ENCODE data around the gene SEPTIN10. TPM values are rescaled to one million over a fixed set of nuclear protein-coding genes. Genes with fewer than 3 reads are reported as not detected.
A peak's percentile ranks its signal among the peaks of the same experiment; 100 is the strongest.

The SEPTIN10 gene
- total RNA-seq, 4 donors from 2014 or later, result 81.7 to 134 (median 114) TPM

GRCh38 chr2:109635426-109636304 is 21.9 kb upstream of the SEPTIN10 start:
- intact Hi-C loops (cut with DNase I; ENCODE audit: low total_unique reads), result no loop called here
- no peak overlapping the region for H3K4me3 ChIP-seq (ENCODE audit: low read depth, poor library complexity, severe bottlenecking)
- TF ChIP-seq POLR2A (IDR thresholded peaks at IDR 0.05), result no peak
- no peak for TF ChIP-seq CTCF (IDR thresholded peaks at IDR 0.05)
- peak in 1 of 2 donors; percentile 65 for DNase-seq (ENCODE audit: low spot score in 2 of 2)
- 87 to 90% methylated on average over 11 of the region's 11 CpGs for WGBS, 2 donors

- no peak overlapping the region for H3K4me3 ChIP-seq (ENCODE audit: low read depth, poor library complexity, severe bottlenecking)
- WGBS, 2 donors, result 91 to 96% methylated on average over 10 of the region's 10 CpGs
- intact Hi-C loops (cut with DNase I; ENCODE audit: low total_unique reads), result no loop called here
- DNase-seq (ENCODE audit: low spot score in 2 of 2), result peak in 1 of 2 donors; percentile 58
- TF ChIP-seq CTCF (IDR thresholded peaks at IDR 0.05) (no peak), POLR2A (IDR thresholded peaks at IDR 0.05) (no peak)
Measured at GRCh38 chr2:109633284-109633961, 19.7 kb upstream of the SEPTIN10 start.

- intact Hi-C loops (cut with DNase I; ENCODE audit: low total_unique reads), result no loop called here
- peak in 1 of 2 donors; percentile 77 for DNase-seq (ENCODE audit: low spot score in 2 of 2)
- 86 to 92% methylated on average over 14 of the region's 14 CpGs for WGBS, 2 donors
- no peak overlapping the region for H3K4me3 ChIP-seq (ENCODE audit: low read depth, poor library complexity, severe bottlenecking)
- TF ChIP-seq CTCF (IDR thresholded peaks at IDR 0.05) (no peak), POLR2A (IDR thresholded peaks at IDR 0.05) (no peak)
Measured at GRCh38 chr2:109632158-109632789, 18.5 kb upstream of the SEPTIN10 start.

- WGBS, 2 donors, result 76 to 83% methylated on average over 3 of the region's 3 CpGs
- no peak overlapping the region for H3K4me3 ChIP-seq (ENCODE audit: low read depth, poor library complexity, severe bottlenecking)
- peak in 1 of 2 donors; percentile 54 for DNase-seq (ENCODE audit: low spot score in 2 of 2)
- TF ChIP-seq POLR2A (IDR thresholded peaks at IDR 0.05) (no peak), CTCF (IDR thresholded peaks at IDR 0.05) (no peak)
- intact Hi-C loops (cut with DNase I; ENCODE audit: low total_unique reads), result no loop called here
Measured at GRCh38 chr2:109631741-109632140, 18.0 kb upstream of the SEPTIN10 start.

- TF ChIP-seq POLR2A (IDR thresholded peaks at IDR 0.05), result no peak
- no peak for TF ChIP-seq CTCF (IDR thresholded peaks at IDR 0.05)
- DNase-seq (ENCODE audit: low spot score in 2 of 2), result peak in 1 of 2 donors; percentile 79
- H3K4me3 ChIP-seq (ENCODE audit: low read depth, poor library complexity, severe bottlenecking), result no peak overlapping the region
- WGBS, 2 donors, result 80 to 86% methylated on average over 19 of the region's 19 CpGs
- intact Hi-C loops (cut with DNase I; ENCODE audit: low total_unique reads), result no loop called here
Measured at GRCh38 chr2:109630441-109631430, 17.0 kb upstream of the SEPTIN10 start.
